Endothelial cell of umbilical vein (primary cell): ENCODE measurements around the gene IRF3. TPM values are rescaled to one million over a fixed set of nuclear protein-coding genes. Genes with fewer than 3 reads are reported as not detected.

Experiments
- BruUV-seq: library from RNA; stranded (reverse); fragments of 400-500 nt; replicated peaks from 2 replicates; lab custom pipeline; 2021; lab: Mats Ljungman, UMichigan
- CTCF ChIA-PET: fragments of 300-600, 350-600 bp; sonication (Branson Sonifier 250); formaldehyde crosslinking; loops from one replicate; lab custom pipeline; 2021; ENCODE audit warnings: antibody characterized with exemption, inconsistent platforms; lab: Charles Lee
- POLR2A ChIA-PET: fragments of 300-600, 350-600 bp; sonication (Branson Sonifier 250); formaldehyde crosslinking; loops from one replicate; lab custom pipeline; 2021; ENCODE audit warnings: antibody characterized with exemption, inconsistent platforms; lab: Charles Lee
- DNase-seq: peaks from one replicate; pipeline ENCODE4 v3.0.0-alpha.2; 2011; ENCODE audit warnings: low read depth, low spot score
- FAIRE-seq: peaks from 2 replicates; lab custom pipeline; 2011; peaks lifted over from hg19 to GRCh38; lab: Jason Lieb, UNC
- H2AFZ ChIP-seq: 2 replicates; pipeline ENCODE4 v1.6.0; 2012; ENCODE audit warnings: low read depth, low read length, control low read depth, inconsistent platforms
- H3K27ac ChIP-seq: 2 replicates; pipeline ENCODE4 v1.5.1; 2011; ENCODE audit warnings: low read depth, mild to moderate bottlenecking, control low read depth, low read length, moderate library complexity; ENCODE audit not compliant: insufficient read depth
- H3K27me3 ChIP-seq, 2 experiments: 2 replicates each; pipeline versions ENCODE4 v1.6.0 to v1.6.1; 2011; ENCODE audit warnings: low read length in 2 of 2, mixed read lengths in 1 of 2; ENCODE audit not compliant: control insufficient read depth in 2 of 2, insufficient read depth in 2 of 2
- H3K36me3 ChIP-seq, 2 experiments: 2 replicates in 1 of 2; 3 replicates in 1 of 2; pipeline ENCODE4 v1.5.1; 2011; ENCODE audit warnings: low read length in 2 of 2, mild to moderate bottlenecking in 1 of 2, moderate library complexity in 1 of 2; ENCODE audit not compliant: control insufficient read depth in 2 of 2, insufficient read depth in 2 of 2; ENCODE audit errors: extremely low read depth in 1 of 2
- H3K4me1 ChIP-seq: 3 replicates; pipeline ENCODE4 v1.5.1; 2011; ENCODE audit warnings: mild to moderate bottlenecking, low read length; ENCODE audit not compliant: control insufficient read depth, insufficient read depth; ENCODE audit errors: extremely low read depth
- H3K4me2 ChIP-seq: 2 replicates; pipeline ENCODE4 v1.6.1; 2011; ENCODE audit warnings: low read length, control low read depth, mixed read lengths; ENCODE audit not compliant: insufficient read depth
- H3K4me3 ChIP-seq, 3 experiments: fragments of 200-600 bp in 1 of 3; sonication (generic), shearing (Covaris generic) in 1 of 3; replicated peaks in 1 of 3; 2 replicates each; pipeline ENCODE4 v1.5.1; 2011 to 2016; ENCODE audit warnings: control low read depth in 3 of 3, low read length in 3 of 3, mild to moderate bottlenecking in 2 of 3, inconsistent platforms in 1 of 3, low read depth in 1 of 3, moderate library complexity in 1 of 3; ENCODE audit not compliant: insufficient read depth in 1 of 3
- H3K79me2 ChIP-seq: 2 replicates; pipeline ENCODE4 v1.6.0; 2012; ENCODE audit warnings: low read length, inconsistent platforms; ENCODE audit not compliant: control insufficient read depth, insufficient read depth
- H3K9ac ChIP-seq: replicated peaks from 2 replicates; pipeline ENCODE3; 2011; ENCODE audit warnings: low read length, control low read depth; ENCODE audit not compliant: insufficient read depth; ENCODE audit errors: extremely low read depth
- H3K9me1 ChIP-seq: replicated peaks from 3 replicates; pipeline ENCODE4 v1.6.0; 2011; ENCODE audit warnings: mild to moderate bottlenecking, low read length; ENCODE audit not compliant: control insufficient read depth, insufficient read depth; ENCODE audit errors: extremely low read depth
- H3K9me3 ChIP-seq: replicated peaks from 2 replicates; pipeline ENCODE4 v1.5.1; 2012; ENCODE audit warnings: low read length, inconsistent platforms; ENCODE audit not compliant: control insufficient read depth, insufficient read depth
- H4K20me1 ChIP-seq: replicated peaks from 2 replicates; pipeline ENCODE3; 2011; ENCODE audit warnings: mild to moderate bottlenecking, low read length; ENCODE audit not compliant: control insufficient read depth, insufficient read depth; ENCODE audit errors: extremely low read depth
- FOS ChIP-seq: IDR thresholded peaks from 2 replicates; pipeline ENCODE4 v1.6.1; 2011; ENCODE audit warnings: mild to moderate bottlenecking, low read length, moderate library complexity, borderline replicate concordance; ENCODE audit not compliant: insufficient read depth
- GATA2 ChIP-seq: IDR thresholded peaks from 2 replicates; pipeline ENCODE4 v1.7.0; 2011; ENCODE audit warnings: low read depth, mild to moderate bottlenecking, moderate library complexity, mixed read lengths, low read length; ENCODE audit not compliant: insufficient read length, insufficient read depth
- JUN ChIP-seq: IDR thresholded peaks from 2 replicates; pipeline ENCODE4 v1.6.1; 2011; ENCODE audit warnings: borderline replicate concordance, low read depth; ENCODE audit not compliant: insufficient read length, insufficient read depth
- MYC ChIP-seq: IDR thresholded peaks from one replicate; pipeline ENCODE4 v1.6.1; 2011; ENCODE audit warnings: mild to moderate bottlenecking, low read depth, low read length
- POLR2AphosphoS5 ChIP-seq: IDR thresholded peaks from 2 replicates; pipeline ENCODE4 v1.6.1; 2012; ENCODE audit warnings: low read depth, mild to moderate bottlenecking, control low read depth, low read length, moderate library complexity; ENCODE audit not compliant: insufficient read depth
- dilution Hi-C: fragments of 300-500 bp; cut with MboI; formaldehyde crosslinking; loops from one replicate; pipeline ENCODE4 v1.15.0; 2019; ENCODE audit warnings: low sequenced_read_pairs; ENCODE audit not compliant: extremely low pct_ligation_motif_present
- intact Hi-C: fragments of 100-400 bp; cut with micrococcal nuclease; formaldehyde crosslinking; loops from one replicate; pipeline ENCODE4 v1.10.0; 2022
- polyA plus RNA-seq, 4 experiments: library from polyadenylated mRNA; depleted of rRNA in 3 of 4; stranded (reverse) in 3 of 4; unstranded in 1 of 4; fragments of >200 nt; gene quantifications; 2 replicates each; pipeline versions ENCODE4 v1.2.1 to v1.2.3, GENCODE V29; 2011 to 2012; ENCODE audit warnings: missing spikeins in 1 of 4
- total RNA-seq: library from RNA; stranded (reverse); gene quantifications from 2 replicates; pipeline ENCODE4 v1.2.3, GENCODE V29; 2021
- TF ChIP-seq, protein P1 (sequence below), 2 donors: IDR thresholded peaks; 1 replicate in 1 of 2; 2 replicates in 1 of 2; pipeline ENCODE4 v1.5.1; 2011; ENCODE audit warnings: low read length in 2 of 2, mild to moderate bottlenecking in 2 of 2, moderate library complexity in 2 of 2, control low read depth in 1 of 2, inconsistent platforms in 1 of 2, low read depth in 1 of 2; ENCODE audit not compliant: insufficient read depth in 1 of 2; ENCODE audit errors: extremely low read depth in 1 of 2
- TF ChIP-seq, protein P2 (sequence below): IDR thresholded peaks from 2 replicates; pipeline ENCODE4 v1.6.1; 2011; ENCODE audit not compliant: insufficient read depth, insufficient read length

The IRF3 gene
- total and polyA plus RNA-seq, 2 donors (not counting 3 experiments of a cell fraction or from before 2014, with no cell fraction given), result 64.8 to 73.5 TPM

DNA sequence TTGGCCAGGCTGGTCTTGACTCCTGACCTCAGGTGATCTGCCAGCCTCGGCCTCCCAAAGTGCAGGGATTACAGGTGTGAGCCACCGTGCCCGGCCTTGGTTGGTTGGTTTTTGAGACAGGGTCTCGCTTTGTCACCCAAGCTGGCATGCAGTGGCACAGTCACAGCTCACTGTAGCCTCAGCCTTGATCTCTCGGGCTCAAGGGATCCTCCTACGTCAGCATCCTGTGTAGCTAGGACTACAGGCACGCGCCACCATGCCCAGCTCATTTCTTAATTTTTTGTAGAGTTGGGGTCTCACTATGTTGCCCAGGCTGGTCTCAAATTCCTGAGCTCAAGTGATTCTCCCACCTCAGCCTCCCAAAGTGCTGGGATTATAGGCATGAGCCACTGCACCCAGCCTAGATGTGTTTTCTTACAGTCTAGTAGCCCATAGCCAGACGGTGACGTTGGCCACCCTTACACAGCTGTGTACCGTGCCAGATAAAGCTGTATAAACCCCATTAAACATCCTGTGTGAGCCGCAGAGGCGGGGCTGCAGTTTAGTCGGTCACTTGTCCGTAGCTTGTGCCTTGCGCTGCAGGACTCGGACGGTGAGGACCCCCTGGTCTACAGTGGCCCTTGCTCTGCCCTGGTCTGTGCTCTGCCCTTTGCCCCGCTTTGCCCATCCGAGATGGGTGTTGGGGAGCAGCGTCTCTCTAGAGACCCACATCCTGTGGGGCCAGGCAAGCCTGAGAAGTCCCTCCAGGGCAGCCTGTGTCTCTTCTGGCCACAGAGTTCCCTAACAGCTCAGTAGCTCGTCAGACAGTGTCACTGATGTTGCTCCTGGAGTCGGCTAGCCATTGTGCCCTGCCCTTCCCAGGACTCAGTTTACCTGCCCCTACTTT is 9.8 kb downstream of the IRF3 start:
- no peaks in the 10 kb centered on the region for H4K20me1 ChIP-seq
- H3K27me3 ChIP-seq, result no peaks in the 10 kb centered on the region
- H2AFZ ChIP-seq, result no peak overlapping the region
- H3K9me3 ChIP-seq, result no peaks in the 10 kb centered on the region
- no peak overlapping the region for H3K9ac ChIP-seq
- no TSS peak for BruUV-seq
- no peak overlapping the region for H3K4me2 ChIP-seq
- peaks cover 22 to 62% of the 10 kb centered on the region in 2 experiments for H3K36me3 ChIP-seq
- no peak for FAIRE-seq
- H3K9me1 ChIP-seq, result no peaks in the 10 kb centered on the region
- no peaks in the 10 kb centered on the region for H3K4me1 ChIP-seq
- ChIA-PET POLR2A (interaction anchor here (0.6 to 1.0 kb wide), 2 partner anchors 14 to 22 kb away, joined by 4 to 6 read pairs; partner anchors contain the start of gene SCAF1), CTCF (interaction anchor here (1.1 to 1.8 kb wide), 3 partner anchors 8 to 109 kb away, joined by 3 to 5 read pairs (median 3); partner anchors contain the start of gene PRMT1)
- no peak overlapping the region for H3K4me3 ChIP-seq
- dilution Hi-C loops, result no loop called here
- no peak for DNase-seq
- no peaks in the 10 kb centered on the region for H3K79me2 ChIP-seq
- H3K27ac ChIP-seq, result no peak overlapping the region
- intact Hi-C loops, result no loop called here
- TF ChIP-seq, protein P1, sequence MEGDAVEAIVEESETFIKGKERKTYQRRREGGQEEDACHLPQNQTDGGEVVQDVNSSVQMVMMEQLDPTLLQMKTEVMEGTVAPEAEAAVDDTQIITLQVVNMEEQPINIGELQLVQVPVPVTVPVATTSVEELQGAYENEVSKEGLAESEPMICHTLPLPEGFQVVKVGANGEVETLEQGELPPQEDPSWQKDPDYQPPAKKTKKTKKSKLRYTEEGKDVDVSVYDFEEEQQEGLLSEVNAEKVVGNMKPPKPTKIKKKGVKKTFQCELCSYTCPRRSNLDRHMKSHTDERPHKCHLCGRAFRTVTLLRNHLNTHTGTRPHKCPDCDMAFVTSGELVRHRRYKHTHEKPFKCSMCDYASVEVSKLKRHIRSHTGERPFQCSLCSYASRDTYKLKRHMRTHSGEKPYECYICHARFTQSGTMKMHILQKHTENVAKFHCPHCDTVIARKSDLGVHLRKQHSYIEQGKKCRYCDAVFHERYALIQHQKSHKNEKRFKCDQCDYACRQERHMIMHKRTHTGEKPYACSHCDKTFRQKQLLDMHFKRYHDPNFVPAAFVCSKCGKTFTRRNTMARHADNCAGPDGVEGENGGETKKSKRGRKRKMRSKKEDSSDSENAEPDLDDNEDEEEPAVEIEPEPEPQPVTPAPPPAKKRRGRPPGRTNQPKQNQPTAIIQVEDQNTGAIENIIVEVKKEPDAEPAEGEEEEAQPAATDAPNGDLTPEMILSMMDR (IDR thresholded peaks at IDR 0.05; ENCODE audit: extremely low read depth in 1 of 2, insufficient read depth in 1 of 2, low read depth in 1 of 2, low read length in 2 of 2), result no peak
- no peak for TF ChIP-seq JUN
- no peak for TF ChIP-seq GATA2
- TF ChIP-seq MYC, result no peak
- TF ChIP-seq, protein P2, sequence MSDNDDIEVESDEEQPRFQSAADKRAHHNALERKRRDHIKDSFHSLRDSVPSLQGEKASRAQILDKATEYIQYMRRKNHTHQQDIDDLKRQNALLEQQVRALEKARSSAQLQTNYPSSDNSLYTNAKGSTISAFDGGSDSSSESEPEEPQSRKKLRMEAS, result no peak
- no peak for TF ChIP-seq POLR2AphosphoS5
- no peak for TF ChIP-seq FOS
